Measurements from ENCODE around the gene HABP4.

DNA sequence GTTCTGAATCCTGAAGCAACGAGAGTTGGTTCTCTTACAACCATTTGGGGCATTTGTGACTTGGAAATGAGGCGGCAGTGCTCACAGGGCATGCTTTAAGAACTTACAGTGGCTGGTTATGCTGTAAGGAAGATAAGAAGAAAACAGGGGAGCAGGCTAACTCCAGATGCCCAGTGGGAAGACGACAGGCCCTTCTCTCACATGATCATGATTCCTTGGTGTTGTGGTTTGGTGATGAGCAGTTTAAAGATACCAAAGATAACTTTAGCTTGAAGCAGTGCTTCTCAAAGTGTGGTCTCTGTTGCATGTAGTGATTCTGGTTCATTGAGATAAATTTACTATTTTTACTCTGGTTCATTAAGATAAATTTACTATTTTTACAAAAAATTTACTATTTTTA, 2.6 kb upstream of the HABP4 start:
- TF ChIP-seq GATA2 (IDR thresholded peaks at IDR 0.05; ENCODE audit: low read depth, low read length), result no peak
- TF ChIP-seq GATA3 (IDR thresholded peaks at IDR 0.05; ENCODE audit: low read depth, low read length), result no peak

All from SH-SY5Y (cell line).